Measurements from ENCODE around the gene SNHG17. TPM values are rescaled to one million over a fixed set of nuclear protein-coding genes. Genes with fewer than 3 reads are reported as not detected.
"Not testable (repeated sequence)": the region's sequence is repeated elsewhere in the genome, so short reads cannot be mapped to it uniquely, and the experiment has no call there.

Gene SNHG17
- 26.6 TPM for polyA plus RNA-seq (2013, experiment 1 of 2; ENCODE audit: insufficient read length)
- polyA plus RNA-seq (2013, experiment 2 of 2; ENCODE audit: insufficient read length): 11.9 TPM

DNA sequence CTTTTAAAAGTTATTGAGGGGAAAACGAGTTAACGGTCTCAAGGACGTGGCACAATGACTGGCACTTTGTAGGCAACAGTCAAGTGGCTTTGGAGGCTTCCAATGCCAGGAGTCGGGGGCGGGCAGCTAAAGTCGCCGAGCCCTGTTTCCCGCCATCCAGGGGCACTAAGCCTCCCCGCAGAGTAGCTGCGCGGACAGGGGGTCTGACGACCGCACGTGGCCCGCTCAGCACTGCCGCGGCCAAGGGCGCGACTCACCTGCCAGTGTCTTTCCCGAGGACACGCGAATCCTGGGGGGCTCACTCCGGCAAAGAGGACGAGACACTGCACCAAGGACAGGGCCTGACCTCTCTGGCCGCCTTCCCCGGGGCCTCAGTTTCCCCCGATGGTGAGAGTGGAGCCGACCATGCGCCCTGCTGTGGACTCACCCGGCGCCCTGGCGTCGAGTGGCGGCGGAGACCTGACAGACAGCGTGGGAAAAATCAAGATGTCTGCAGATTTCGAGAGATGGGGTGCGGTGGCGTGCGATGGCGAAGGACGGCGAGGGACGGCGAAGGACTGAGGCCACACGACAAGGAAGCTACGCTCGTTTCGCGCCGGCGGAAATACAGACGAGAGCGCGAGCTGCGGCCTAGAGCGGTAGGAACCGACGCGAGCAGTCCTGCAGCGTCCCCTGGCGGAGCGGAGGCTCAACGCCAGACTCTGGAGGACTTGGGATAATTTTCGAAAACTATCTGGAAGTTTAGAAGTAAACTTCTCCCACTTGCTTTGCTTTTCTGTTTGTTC lies at the start of gene SNHG17:
SNHG17 (minus strand) TSS at position 559 of the 785 bp plus-strand sequence.
- peak; percentile 92 for DNase-seq

DNA sequence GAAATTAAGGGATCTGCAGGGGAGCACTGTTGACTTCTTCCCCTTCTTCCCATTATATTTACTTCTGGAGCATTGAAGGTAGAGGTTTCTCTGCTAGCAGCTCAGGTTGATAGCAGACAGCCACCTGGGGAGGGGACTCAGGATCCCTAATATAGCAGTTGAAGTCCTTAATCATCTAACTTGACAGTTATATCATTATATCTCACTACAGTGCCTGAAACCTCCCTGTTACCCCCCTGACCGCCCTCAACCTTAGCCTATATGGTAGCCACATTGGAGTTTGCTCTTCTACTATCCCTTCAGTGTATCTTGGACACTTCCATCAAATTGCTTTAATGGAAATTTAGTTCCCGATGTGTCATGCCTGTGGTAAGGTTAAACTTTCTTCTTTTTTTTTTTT lies 44.5 kb upstream of the SNHG17 start:
- DNase-seq: no peak

DNA sequence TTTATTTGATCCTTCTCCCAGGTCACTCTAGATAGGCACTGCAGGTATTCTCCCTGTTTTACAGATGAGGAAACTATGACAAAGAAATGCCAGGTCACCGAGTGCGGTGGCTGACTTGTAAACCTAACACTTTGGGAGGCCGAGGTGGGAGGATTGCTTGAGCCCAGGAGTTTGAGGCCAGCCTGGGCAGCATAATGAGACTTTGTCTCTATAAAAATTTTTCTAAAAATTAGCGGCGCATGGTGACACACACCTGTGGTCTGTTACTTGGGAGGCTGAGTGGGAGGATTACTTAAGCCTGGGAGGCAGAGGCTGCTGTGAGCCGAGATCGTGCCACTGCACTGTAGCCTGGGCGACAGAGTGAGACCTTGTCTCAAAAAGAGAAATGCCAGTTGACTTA lies 42.6 kb upstream of the SNHG17 start:
- DNase-seq: no peak

DNA sequence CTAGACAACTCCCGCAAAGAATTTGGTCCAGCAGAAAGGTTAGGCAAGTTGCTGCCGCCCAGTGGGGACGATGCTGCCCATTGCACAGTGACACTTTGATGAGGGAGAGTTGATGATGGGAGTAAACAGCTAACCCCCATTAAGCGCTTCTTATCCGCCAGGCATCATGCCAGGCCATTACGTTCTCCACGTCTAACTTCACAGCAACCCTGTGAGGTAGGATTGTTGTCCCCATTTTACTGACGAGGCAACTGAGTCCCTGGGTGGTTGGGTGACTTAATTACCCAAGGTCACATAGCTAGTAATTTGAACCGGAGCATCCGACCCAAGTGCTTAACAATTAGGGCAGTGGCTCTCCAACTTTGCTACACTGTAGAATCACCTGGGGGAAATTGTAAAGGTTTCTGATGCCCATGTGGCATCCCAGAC lies 38.3 kb upstream of the SNHG17 start:
- peak; percentile 32 for DNase-seq

- peak; percentile 97 for DNase-seq
Observed at GRCh38 chr20:38472513-38473366, 37.6 kb upstream of the SNHG17 start, which contains the start of gene RALGAPB. TSS of gene RALGAPB (plus strand) at chr20:38472843. CDS start at chr20:38488433, 15,590 bp downstream.

DNA sequence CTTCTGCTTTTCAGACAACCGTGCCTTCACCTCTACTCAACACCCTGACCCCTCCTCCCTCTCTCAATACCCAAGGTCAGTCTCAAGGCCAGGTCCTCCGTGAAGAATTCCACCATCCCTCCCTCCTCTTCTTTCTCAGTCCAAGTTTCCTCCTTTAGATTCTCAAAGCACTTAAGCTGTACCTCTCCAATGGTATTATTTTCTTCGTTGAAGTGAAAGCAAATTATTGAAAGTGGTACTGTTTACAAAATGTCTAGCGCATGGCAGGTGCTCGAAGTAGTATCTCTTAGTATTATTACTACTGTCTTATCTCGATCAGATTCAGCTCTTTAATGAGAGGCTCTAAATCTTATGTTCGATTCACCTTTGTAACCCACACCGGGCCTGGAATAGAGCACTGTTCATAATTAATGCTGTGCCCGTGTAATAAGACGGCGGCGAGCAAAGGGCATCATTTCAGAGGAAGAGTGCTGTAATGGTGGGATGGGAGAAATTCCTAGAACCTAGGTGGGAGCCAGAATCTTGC lies 36.9 kb upstream of the SNHG17 start:
- DNase-seq: no peak

DNA sequence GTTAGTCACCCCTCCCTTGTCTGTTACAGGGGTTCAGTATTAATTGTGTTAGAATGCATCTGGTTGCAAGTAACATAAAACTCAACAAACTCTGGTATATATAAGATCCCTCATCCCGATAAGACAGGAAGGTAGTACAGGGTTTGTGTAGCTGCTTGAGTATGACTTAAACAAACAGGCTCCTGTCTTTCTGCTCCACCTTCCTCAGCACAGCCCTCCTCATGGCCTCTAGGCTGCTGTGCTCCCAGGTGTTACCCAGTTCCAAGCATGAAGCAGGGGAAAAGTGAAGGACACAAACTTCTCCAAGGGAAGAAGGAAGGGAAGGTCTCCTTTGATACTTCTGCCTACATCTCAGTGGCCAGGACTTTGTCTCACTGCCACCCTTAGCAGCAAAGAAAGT lies 36.1 kb upstream of the SNHG17 start:
- DNase-seq: no peak

GRCh38 chr20:38466983-38467382 lies 31.9 kb upstream of the SNHG17 start:
- no peak for DNase-seq

DNA sequence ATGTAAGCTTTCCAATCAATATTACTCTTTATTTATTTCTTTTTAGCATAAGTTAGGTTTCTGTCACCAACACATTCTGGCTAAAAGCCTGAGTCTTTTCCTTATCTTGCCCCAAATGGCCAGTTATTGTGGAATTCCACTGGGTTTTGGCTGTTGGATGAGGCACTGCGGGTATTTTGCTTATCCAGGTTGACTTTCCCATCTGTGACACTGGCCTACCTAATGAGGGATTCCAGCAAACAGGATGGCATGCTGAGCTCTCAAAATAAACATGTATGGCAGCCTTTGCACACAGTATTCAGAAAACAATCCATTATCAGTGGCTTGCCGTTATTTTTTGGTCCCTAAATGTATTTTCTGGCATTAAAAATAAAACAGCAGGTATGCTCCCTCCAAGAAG lies 31.0 kb upstream of the SNHG17 start:
- DNase-seq: no peak

DNA sequence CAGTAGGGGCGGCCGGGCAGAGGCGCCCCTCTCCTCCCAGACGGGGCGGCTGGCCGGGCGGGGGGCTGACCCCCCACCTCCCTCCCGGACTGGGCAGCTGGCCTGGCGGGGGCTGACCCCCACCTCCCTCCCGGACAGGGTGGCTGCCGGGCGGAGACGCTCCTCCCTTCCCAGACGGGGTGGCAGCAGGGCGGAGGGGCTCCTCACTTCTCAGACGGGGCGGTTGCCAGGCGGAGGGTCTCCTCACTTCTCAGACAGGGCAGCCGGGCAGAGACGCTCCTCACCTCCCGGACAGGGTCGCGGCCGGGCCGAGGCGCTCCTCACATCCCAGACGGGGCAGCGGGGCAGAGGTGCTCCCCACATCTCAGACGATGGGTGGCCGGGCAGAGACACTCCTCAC lies 26.4 kb upstream of the SNHG17 start:
- not testable (repeated sequence) for DNase-seq

DNA sequence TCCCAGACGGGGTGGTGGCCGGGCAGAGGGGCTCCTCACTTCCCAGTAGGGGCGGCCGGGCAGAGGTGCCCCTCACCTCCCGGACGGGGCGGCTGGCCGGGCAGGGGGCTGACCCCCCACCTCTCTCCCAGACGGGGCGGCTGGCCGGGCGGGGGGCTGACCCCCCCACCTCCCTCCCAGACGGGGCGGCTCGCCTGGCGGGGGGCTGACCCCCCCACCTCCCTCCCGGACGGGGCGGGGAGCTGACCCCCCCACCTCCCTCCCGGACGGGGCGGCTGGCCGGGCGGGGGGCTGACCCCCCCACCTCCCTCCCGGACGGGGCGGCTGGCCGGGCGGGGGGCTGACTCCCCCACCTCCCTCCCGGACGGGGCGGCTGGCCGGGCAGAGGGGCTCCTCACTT lies 26.0 kb upstream of the SNHG17 start:
- not testable (repeated sequence) for DNase-seq

DNA sequence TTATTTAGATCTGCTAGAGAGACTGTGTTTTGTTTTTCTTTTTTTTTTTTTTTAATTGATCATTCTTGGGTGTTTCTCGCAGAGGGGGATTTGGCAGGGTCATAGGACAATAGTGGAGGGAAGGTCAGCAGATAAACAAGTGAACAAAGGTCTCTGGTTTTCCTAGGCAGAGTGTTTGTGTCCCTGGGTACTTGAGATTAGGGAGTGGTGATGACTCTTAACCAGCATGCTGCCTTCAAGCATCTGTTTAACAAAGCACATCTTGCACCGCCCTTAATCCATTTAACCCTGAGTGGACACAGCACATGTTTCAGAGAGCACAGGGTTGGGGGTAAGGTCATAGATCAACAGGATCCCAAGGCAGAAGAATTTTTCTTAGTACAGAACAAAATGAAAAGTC lies 25.5 kb upstream of the SNHG17 start:
- DNase-seq: not testable (repeated sequence)

- DNase-seq: peak; percentile 80
Observed at GRCh38 chr20:38460040-38460623, 25.0 kb upstream of the SNHG17 start.

DNA sequence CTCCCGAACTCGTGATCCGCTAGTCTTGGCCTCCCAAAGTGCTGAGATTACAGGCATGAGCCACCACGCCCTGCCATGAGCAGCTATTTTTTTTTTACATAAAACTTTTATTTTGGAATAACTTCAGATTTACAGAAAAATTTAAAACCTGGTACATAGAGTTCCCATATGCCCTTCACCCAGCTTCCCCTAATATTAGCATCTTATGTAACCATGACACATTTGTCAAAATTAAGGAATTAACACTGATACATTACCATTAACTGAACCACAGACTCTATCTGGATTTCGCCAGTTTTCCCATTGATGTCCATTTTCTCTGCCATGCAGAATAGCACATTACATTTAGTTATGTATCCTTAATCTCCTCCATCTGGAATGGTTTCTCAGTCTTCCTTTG lies 23.2 kb upstream of the SNHG17 start:
- DNase-seq: no peak

- DNase-seq: no peak
Observed at GRCh38 chr20:38454556-38455473, 19.7 kb upstream of the SNHG17 start.

DNA sequence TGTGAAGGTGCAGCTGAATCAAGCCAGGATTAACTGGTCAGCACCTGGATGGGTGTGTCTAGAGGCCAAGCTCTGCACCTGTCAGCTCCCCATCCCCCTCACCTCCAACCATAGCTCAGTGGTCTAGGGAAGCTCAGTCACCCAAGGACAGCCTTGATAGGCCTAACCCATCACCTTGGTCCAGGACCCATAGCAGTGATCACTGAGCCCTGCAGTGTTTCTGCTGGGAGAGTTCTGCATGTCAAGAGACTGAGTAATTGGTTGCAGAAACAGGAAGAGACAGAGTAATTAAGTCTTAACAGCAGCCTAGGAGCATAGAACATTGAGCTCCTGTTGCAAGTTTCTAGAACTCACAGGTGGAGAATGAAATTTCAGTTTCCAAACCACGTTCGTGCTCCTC lies 18.8 kb upstream of the SNHG17 start:
- DNase-seq: no peak

DNA sequence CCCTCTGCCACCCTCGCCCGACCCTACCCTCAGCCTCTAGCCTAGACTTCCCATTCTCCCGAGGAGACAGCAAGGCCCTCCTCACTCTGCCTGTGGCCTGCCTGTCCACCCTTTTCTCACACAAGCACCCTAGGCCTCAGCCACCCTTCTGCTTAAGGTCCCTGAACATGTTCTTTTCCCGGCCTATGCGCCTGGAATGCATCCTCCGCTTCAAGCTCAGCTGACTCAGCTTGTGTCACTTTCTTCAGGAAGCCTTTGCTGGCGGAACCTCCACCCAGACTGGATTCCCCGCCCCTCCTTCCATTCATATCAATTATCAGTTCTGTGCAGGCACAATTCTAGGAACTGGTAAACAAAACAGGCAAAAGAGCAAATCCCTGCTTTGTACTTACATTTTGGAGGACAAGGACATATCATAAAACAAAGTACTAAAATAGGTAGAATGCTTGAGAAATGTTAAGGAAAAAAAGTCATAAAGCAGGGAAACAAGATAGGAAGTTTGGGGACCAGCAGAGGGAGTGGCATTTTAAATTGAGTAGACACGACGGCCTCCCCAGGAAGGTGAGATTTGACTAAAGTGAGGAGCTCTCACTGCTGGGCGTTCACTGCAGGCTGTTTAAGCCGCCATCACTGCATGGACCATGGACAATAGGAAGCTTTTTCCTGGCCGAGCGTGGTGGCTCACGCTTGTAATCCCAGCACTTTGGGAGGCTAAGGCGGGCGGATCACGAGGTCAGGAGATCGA lies 17.9 kb upstream of the SNHG17 start:
- peak; percentile 60 for DNase-seq

GRCh38 chr20:38450412-38450975 lies 15.4 kb upstream of the SNHG17 start:
- DNase-seq: peak; percentile 67

DNA sequence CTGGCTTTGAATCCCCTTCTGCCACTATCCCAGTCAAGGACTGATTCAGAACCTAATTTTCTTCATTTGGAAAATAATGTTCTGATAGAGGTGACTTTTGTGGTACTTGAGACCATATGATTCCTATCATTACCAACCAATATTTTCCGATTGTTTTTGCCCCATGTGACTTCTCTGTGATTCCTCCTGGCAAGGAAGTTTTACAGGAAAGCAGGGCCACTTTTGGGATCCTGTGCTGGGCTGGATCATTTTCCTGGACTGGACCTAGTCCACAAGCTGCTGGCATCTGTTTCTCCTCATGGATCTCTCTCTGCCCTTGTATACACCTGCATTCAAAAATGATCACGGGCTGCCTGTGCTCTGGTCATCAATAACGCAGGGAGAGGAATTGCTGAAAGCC lies 13.9 kb upstream of the SNHG17 start:
- DNase-seq: no peak

DNA sequence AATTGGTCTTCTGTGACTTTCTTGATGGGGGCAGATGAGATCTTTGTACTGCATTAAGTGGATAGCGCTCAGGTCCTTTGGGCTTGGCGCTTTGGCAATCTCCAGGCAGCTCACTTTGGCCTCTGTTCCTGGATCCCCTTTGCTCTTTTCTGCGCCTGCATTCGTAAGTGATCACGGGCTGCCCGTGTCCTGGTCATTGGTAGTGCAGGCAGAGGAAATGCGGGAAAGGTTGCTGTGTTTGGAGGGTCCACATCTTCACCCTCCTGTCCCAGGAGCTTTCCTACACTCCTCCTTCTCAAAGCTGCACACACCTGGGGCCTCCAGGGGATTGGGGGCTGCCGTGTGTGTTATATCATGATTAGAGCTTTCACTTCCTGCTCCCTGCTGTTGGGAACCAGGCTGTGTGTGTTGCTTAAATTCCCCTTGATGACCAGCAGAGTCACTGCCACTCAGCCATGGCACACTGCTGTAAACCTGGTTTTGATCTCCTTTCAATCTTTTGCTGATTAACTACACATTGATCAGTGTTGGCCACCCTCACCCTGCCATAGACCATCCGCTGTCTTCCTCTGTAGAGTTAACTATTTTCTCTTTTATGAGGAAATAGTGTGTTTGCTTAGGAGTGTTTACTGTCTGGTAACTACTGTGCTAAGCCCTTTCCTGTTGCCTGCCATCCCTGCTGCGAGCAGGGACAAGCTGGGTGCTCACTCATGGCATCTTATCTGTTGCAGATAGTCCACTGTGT lies 13.0 kb upstream of the SNHG17 start:
- DNase-seq: no peak
